HEK293 (cell line): ENCODE data around the gene UQCC2.

ENCODE experiments used
- CTCF ChIA-PET: fragments of 350-600 bp; formaldehyde crosslinking; extraction: SDS; loops from one replicate; lab custom pipeline; 2021; ENCODE audit warnings: antibody characterized with exemption; lab: Yijun Ruan, JAX
- POLR2A ChIA-PET: fragments of 300-600 bp; formaldehyde crosslinking; extraction: SDS; loops from one replicate; lab custom pipeline; 2020; ENCODE audit warnings: antibody characterized with exemption, inconsistent platforms; lab: Yijun Ruan, JAX
- H3K27ac ChIP-seq: fragments of 200-500 bp; sonication (Bioruptor generic); 2 replicates; pipeline ENCODE4 v1.5.1; 2014; ENCODE audit warnings: low read depth, low read length, control low read depth, inconsistent platforms; ENCODE audit errors: extremely low read depth
- H3K36me3 ChIP-seq, 2 experiments: fragments of 200-500 bp in 1 of 2; sonication (Bioruptor generic) in 1 of 2; 1 replicate in 1 of 2; 2 replicates in 1 of 2; pipeline ENCODE4 v1.5.1; 2014 to 2017; ENCODE audit warnings: inconsistent platforms in 2 of 2, low read length in 2 of 2; ENCODE audit not compliant: control insufficient read depth in 2 of 2, insufficient read depth in 1 of 2
- H3K4me1 ChIP-seq: fragments of 200-500 bp; sonication (Bioruptor generic); 2 replicates; pipeline ENCODE4 v1.5.1; 2014; ENCODE audit warnings: mild to moderate bottlenecking, low read length, inconsistent platforms; ENCODE audit not compliant: control insufficient read depth, insufficient read depth
- H3K4me3 ChIP-seq: 2 replicates; pipeline ENCODE4 v1.5.1; 2011; ENCODE audit warnings: low read depth, mild to moderate bottlenecking, control low read depth, low read length, moderate library complexity
- H3K9me3 ChIP-seq: fragments of 200-500 bp; sonication (Bioruptor generic); 2 replicates; pipeline ENCODE4 v1.5.1; 2014; ENCODE audit warnings: low read depth, low read length, inconsistent platforms; ENCODE audit not compliant: control insufficient read depth, insufficient read depth
- EGR2 ChIP-seq: fragments of 450-650 bp; formaldehyde crosslinking; IDR thresholded peaks from 2 replicates; pipeline ENCODE4 v1.5.1; 2016; ENCODE audit warnings: low read depth, missing biosample characterization, missing genetic modification characterization
- SCRT2 ChIP-seq: fragments of 450-650 bp; formaldehyde crosslinking; IDR thresholded peaks from 2 replicates; pipeline ENCODE4 v1.5.1; 2016; ENCODE audit warnings: missing biosample characterization, missing genetic modification characterization
- ZFP41 ChIP-seq: fragments of 450-650 bp; formaldehyde crosslinking; IDR thresholded peaks from 2 replicates; pipeline ENCODE4 v1.5.1; 2016; ENCODE audit warnings: missing biosample characterization, missing genetic modification characterization, borderline replicate concordance
- ZNF600 ChIP-seq: fragments of 450-650 bp; formaldehyde crosslinking; IDR thresholded peaks from 2 replicates; pipeline ENCODE4 v1.5.1; 2016; ENCODE audit warnings: missing biosample characterization, missing genetic modification characterization
- ZNF624 ChIP-seq: fragments of 450-650 bp; formaldehyde crosslinking; IDR thresholded peaks from 2 replicates; pipeline ENCODE4 v1.5.1; 2017; ENCODE audit warnings: missing biosample characterization, missing genetic modification characterization
- ZNF777 ChIP-seq: fragments of 450-650 bp; formaldehyde crosslinking; IDR thresholded peaks from 2 replicates; pipeline ENCODE4 v1.5.1; 2017; ENCODE audit warnings: missing biosample characterization, missing genetic modification characterization, borderline replicate concordance
- TF ChIP-seq, protein P1 (sequence below): fragments of 450-650 bp; IDR thresholded peaks from 2 replicates; pipeline ENCODE4 v1.5.1; 2018; ENCODE audit warnings: missing biosample characterization, missing genetic modification characterization
- TF ChIP-seq, protein P2 (sequence below): fragments of 450-650 bp; formaldehyde crosslinking; IDR thresholded peaks from 2 replicates; pipeline ENCODE4 v1.5.1; 2016; ENCODE audit warnings: missing biosample characterization, missing genetic modification characterization
- TF ChIP-seq, protein P3 (sequence below): fragments of 450-650 bp; formaldehyde crosslinking; IDR thresholded peaks from 2 replicates; pipeline ENCODE4 v1.5.1; 2016; ENCODE audit warnings: missing biosample characterization, missing genetic modification characterization, low read depth
- TF ChIP-seq, protein P4 (sequence below): fragments of 450-650 bp; formaldehyde crosslinking; IDR thresholded peaks from 2 replicates; pipeline ENCODE4 v1.5.1; 2016; ENCODE audit warnings: missing biosample characterization, missing genetic modification characterization

Gene UQCC2

DNA sequence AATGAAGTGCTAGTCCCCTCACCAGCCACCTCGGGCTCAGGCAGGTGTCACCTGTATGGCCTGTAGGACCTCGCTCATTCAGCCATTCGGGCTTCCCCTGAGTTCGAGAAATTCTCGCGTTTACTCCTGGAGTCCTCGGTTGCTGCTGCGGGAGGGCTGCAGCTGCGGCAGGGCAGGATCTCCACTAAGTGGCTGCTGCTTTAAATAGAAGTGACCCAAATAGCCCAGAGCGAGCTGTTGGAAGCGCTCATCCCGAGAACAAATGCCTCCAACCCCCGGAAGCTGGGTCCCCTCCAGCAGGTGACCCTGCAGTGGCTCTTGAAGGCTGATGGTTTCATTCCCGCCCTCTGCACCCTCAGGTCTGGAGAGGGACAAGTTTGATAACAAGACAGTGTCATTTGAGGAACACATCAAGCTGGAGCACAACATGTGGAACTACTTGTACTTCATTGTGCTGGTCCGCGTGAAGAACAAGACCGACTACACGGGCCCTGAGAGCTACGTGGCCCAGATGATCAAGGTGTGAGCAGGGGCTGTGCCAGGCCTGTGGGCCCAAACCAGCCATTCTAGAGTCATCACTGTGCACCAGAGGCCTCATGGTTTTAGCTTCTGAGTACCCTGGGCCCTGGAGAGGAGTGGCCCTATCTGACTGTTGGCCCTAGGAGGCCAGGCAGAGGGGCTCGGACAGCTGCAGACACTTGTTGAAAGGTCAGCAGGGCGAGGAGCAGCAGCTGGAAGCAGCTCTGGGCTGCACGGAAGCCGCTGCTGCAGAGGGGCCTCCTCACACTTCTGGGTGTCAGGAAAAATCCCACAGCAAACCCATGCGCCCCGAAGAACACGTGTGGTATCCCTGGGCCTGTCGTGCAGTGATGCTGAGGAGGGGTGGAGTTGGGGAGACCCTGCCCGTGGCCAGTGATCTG lies 18.1 kb downstream of the UQCC2 start:
- POLR2A ChIA-PET, result interaction anchor here (0.9 to 1.6 kb wide), 3 partner anchors 10 to 18 kb away, joined by 3 to 6 read pairs (median 4); partner anchors contain the start of gene UQCC2
- H3K36me3 ChIP-seq, result peaks cover 0 to 86% of the 10 kb centered on the region in 2 experiments; a peak in 1 of 3 replicates

DNA sequence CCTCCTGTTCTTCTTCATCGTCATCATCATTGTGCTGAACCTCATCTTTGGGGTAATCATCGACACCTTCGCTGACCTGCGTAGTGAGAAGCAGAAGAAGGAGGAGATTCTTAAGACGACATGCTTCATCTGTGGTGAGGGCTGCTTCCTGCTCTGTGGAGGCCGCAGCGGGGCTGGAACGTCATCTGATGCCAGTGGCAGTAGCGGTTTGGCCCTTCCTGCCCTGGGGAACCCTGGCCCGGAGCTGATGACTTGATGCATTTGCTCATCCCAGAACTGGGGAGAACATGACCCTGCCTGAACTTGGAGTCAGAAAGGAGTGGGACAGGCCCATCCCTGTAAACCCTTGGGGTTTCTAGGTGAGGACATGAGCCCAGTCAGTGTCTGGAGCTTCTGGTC lies 18.7 kb downstream of the UQCC2 start:
- no peak overlapping the region for H3K27ac ChIP-seq
- H3K4me3 ChIP-seq, result no peak overlapping the region
- TF ChIP-seq, protein P1, sequence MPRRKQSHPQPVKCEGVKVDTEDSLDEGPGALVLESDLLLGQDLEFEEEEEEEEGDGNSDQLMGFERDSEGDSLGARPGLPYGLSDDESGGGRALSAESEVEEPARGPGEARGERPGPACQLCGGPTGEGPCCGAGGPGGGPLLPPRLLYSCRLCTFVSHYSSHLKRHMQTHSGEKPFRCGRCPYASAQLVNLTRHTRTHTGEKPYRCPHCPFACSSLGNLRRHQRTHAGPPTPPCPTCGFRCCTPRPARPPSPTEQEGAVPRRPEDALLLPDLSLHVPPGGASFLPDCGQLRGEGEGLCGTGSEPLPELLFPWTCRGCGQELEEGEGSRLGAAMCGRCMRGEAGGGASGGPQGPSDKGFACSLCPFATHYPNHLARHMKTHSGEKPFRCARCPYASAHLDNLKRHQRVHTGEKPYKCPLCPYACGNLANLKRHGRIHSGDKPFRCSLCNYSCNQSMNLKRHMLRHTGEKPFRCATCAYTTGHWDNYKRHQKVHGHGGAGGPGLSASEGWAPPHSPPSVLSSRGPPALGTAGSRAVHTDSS, result peak; percentile 61
- no peak for TF ChIP-seq ZFP41 (tag by site-specific recombination)
- ChIA-PET CTCF (interaction anchor here (0.6 to 5.4 kb wide), 5 partner anchors 9 to 106 kb away, joined by 3 to 34 read pairs (median 4); no protein-coding TSS in a partner anchor), POLR2A (no interaction called here)
- H3K36me3 ChIP-seq, result peaks cover 0 to 84% of the 10 kb centered on the region in 2 experiments; a peak in 1 of 3 replicates
- H3K4me1 ChIP-seq, result peaks cover 3% of the 10 kb centered on the region; the same call in 1 of the 2 replicates
- H3K9me3 ChIP-seq, result no peaks in the 10 kb centered on the region

More for the DNA sequence above, 18.1 kb downstream of the UQCC2 start:
- TF ChIP-seq, protein P2, sequence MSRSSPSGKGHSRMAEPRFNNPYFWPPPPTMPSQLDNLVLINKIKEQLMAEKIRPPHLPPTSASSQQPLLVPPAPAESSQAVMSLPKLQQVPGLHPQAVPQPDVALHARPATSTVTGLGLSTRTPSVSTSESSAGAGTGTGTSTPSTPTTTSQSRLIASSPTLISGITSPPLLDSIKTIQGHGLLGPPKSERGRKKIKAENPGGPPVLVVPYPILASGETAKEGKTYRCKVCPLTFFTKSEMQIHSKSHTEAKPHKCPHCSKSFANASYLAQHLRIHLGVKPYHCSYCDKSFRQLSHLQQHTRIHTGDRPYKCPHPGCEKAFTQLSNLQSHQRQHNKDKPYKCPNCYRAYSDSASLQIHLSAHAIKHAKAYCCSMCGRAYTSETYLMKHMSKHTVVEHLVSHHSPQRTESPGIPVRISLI (tag by site-specific recombination), result no peak
- TF ChIP-seq, protein P3, sequence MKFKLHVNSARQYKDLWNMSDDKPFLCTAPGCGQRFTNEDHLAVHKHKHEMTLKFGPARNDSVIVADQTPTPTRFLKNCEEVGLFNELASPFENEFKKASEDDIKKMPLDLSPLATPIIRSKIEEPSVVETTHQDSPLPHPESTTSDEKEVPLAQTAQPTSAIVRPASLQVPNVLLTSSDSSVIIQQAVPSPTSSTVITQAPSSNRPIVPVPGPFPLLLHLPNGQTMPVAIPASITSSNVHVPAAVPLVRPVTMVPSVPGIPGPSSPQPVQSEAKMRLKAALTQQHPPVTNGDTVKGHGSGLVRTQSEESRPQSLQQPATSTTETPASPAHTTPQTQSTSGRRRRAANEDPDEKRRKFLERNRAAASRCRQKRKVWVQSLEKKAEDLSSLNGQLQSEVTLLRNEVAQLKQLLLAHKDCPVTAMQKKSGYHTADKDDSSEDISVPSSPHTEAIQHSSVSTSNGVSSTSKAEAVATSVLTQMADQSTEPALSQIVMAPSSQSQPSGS (tag by site-specific recombination), result no peak
- peak; percentile 77 for TF ChIP-seq SCRT2 (tag by site-specific recombination)
- H3K4me1 ChIP-seq, result peaks cover 3% of the 10 kb centered on the region; the same call in 1 of the 2 replicates
- H3K9me3 ChIP-seq, result no peaks in the 10 kb centered on the region
- H3K27ac ChIP-seq, result no peak overlapping the region
- CTCF ChIA-PET, result interaction anchor here (0.6 to 5.4 kb wide), 6 partner anchors 11 to 1725 kb away, joined by 3 to 34 read pairs (median 4); no protein-coding TSS in a partner anchor
- no peak overlapping the region for H3K4me3 ChIP-seq

DNA sequence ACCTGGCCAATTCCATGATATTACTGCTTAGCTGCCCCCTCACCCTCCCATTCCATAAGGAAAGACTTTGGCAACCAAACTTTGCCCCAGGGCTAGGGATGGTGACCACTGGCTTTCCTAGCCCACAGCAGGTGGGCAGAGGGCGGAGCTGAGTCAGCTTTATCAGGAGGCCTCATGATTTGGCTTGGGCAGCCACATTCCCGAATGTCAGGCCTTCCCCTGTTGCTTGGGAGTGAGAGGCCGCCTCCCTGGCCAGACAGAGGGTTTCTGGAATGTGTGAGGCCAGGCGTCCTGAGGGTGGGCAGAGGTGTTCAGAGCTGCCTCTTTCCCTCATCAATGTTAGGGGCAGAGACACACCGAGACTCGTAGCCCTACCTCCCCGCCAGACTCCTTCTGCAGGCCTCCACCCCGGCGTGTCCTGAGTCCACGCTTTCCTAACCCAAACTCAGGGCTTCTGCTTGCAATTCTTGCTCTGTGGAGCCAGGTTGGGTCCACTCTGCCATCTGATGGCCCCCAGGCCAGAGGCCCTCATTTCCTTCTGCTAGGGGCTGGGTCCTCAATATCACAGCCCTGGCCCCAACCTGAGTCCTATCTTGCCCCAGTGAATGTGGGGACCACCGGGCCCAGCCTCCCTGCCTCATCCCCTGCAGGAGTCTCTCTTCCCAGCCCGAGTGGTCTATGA lies 19.3 kb downstream of the UQCC2 start:
- H3K4me3 ChIP-seq, result no peak overlapping the region
- POLR2A ChIA-PET, result interaction anchor here (1.2 kb wide), 1 partner anchor 19 kb away, joined by 7 read pairs; the partner anchor contains the start of gene UQCC2
- CTCF ChIA-PET, result interaction anchor here (1.3 to 3.9 kb wide), 2 partner anchors 9 to 102 kb away, joined by 4 to 29 read pairs; no protein-coding TSS in a partner anchor
- peak; percentile 44; the same call in 1 of the 2 replicates for TF ChIP-seq ZNF600 (tag by site-specific recombination)
- TF ChIP-seq ZNF624, result no peak
- TF ChIP-seq ZNF777 (tag by site-specific recombination), result no peak
- TF ChIP-seq, protein P4, sequence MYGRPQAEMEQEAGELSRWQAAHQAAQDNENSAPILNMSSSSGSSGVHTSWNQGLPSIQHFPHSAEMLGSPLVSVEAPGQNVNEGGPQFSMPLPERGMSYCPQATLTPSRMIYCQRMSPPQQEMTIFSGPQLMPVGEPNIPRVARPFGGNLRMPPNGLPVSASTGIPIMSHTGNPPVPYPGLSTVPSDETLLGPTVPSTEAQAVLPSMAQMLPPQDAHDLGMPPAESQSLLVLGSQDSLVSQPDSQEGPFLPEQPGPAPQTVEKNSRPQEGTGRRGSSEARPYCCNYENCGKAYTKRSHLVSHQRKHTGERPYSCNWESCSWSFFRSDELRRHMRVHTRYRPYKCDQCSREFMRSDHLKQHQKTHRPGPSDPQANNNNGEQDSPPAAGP (tag by site-specific recombination), result peak; percentile 32; the same call in 1 of the 2 replicates
- TF ChIP-seq SCRT2 (tag by site-specific recombination), result 0 out of 2 replicates have a peak, but pooled peaks have one; percentile 16
- peak; percentile 13; the same call in 1 of the 2 replicates for TF ChIP-seq EGR2 (tag by site-specific recombination)
- H3K9me3 ChIP-seq, result no peaks in the 10 kb centered on the region
- peaks cover 0 to 82% of the 10 kb centered on the region in 2 experiments; a peak in 1 of 3 replicates for H3K36me3 ChIP-seq
- H3K27ac ChIP-seq, result no peak overlapping the region
- peaks cover 3% of the 10 kb centered on the region; the same call in 1 of the 2 replicates for H3K4me1 ChIP-seq
